HL-60 (cell line): ENCODE measurements around the gene ZNF10.

Source experiments
- GABPA ChIP-seq: IDR thresholded peaks from 2 replicates; pipeline ENCODE4 v1.6.1; 2012; ENCODE audit warnings: low read depth
- POLR2AphosphoS5 ChIP-seq: IDR thresholded peaks from 2 replicates; pipeline ENCODE4 v1.6.1; 2012; ENCODE audit warnings: low read depth
- REST ChIP-seq: IDR thresholded peaks from 2 replicates; pipeline ENCODE4 v1.6.1; 2012; ENCODE audit warnings: low read depth; ENCODE audit not compliant: insufficient replicate concordance
- SPI1 ChIP-seq: IDR thresholded peaks from 2 replicates; pipeline ENCODE4 v1.6.1; 2012; ENCODE audit warnings: low read depth, mild to moderate bottlenecking, borderline replicate concordance
- TF ChIP-seq, protein P1 (sequence below): IDR thresholded peaks from one replicate; pipeline ENCODE4 v1.5.1; 2011; ENCODE audit warnings: low read length, control low read depth, inconsistent platforms; ENCODE audit not compliant: insufficient read depth

- TF ChIP-seq SPI1 (no peak), REST (no peak), POLR2AphosphoS5 (peak; percentile 41; the same call in 1 of the 2 replicates), GABPA (no peak)
- TF ChIP-seq, protein P1, sequence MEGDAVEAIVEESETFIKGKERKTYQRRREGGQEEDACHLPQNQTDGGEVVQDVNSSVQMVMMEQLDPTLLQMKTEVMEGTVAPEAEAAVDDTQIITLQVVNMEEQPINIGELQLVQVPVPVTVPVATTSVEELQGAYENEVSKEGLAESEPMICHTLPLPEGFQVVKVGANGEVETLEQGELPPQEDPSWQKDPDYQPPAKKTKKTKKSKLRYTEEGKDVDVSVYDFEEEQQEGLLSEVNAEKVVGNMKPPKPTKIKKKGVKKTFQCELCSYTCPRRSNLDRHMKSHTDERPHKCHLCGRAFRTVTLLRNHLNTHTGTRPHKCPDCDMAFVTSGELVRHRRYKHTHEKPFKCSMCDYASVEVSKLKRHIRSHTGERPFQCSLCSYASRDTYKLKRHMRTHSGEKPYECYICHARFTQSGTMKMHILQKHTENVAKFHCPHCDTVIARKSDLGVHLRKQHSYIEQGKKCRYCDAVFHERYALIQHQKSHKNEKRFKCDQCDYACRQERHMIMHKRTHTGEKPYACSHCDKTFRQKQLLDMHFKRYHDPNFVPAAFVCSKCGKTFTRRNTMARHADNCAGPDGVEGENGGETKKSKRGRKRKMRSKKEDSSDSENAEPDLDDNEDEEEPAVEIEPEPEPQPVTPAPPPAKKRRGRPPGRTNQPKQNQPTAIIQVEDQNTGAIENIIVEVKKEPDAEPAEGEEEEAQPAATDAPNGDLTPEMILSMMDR, result no peak
Measured at GRCh38 chr12:133202493-133203343, 72.3 kb downstream of the ZNF10 start.
